Measurements from ENCODE around the gene MAGEA9.
"Not testable (repeated sequence)": the region's sequence is repeated elsewhere in the genome, so short reads cannot be mapped to it uniquely, and the experiment has no call there.

MAGEA9 gene

GRCh38 chrX:149819371-149819770, 37.6 kb downstream of the MAGEA9 start:
- no peak overlapping the region for H3K9ac ChIP-seq (ENCODE audit: low read length)
- no peaks in the 10 kb centered on the region for H3K36me3 ChIP-seq (ENCODE audit: control insufficient read depth, insufficient read depth, low read length, severe bottlenecking)
- H3K4me3 ChIP-seq (ENCODE audit: low read length), result no peak overlapping the region
- H3K9me3 ChIP-seq (ENCODE audit: control insufficient read depth, low read length), result peaks cover 9% of the 10 kb centered on the region
- peaks cover 5% of the 10 kb centered on the region for H3K27me3 ChIP-seq (replicated peaks; ENCODE audit: control insufficient read depth, insufficient read depth, low read length)
- H3K4me1 ChIP-seq (ENCODE audit: control insufficient read depth, insufficient read depth, low read length), result no peaks in the 10 kb centered on the region
- DNase-seq (ENCODE audit: low read depth), result no peak

GRCh38 chrX:149825424-149825823, 43.7 kb downstream of the MAGEA9 start:
- no peaks in the 10 kb centered on the region for H3K36me3 ChIP-seq (ENCODE audit: control insufficient read depth, insufficient read depth, low read length, severe bottlenecking)
- H3K4me3 ChIP-seq (ENCODE audit: low read length), result no peak overlapping the region
- peak; percentile 9 for DNase-seq (ENCODE audit: low read depth)
- no peaks in the 10 kb centered on the region for H3K4me1 ChIP-seq (ENCODE audit: control insufficient read depth, insufficient read depth, low read length)
- no peaks in the 10 kb centered on the region for H3K9me3 ChIP-seq (ENCODE audit: control insufficient read depth, low read length)
- no peak overlapping the region for H3K9ac ChIP-seq (ENCODE audit: low read length)
- peaks cover 15% of the 10 kb centered on the region for H3K27me3 ChIP-seq (replicated peaks; ENCODE audit: control insufficient read depth, insufficient read depth, low read length)

- no peaks in the 10 kb centered on the region for H3K4me1 ChIP-seq (ENCODE audit: control insufficient read depth, insufficient read depth, low read length)
- peaks cover 15% of the 10 kb centered on the region for H3K27me3 ChIP-seq (replicated peaks; ENCODE audit: control insufficient read depth, insufficient read depth, low read length)
- no peaks in the 10 kb centered on the region for H3K9me3 ChIP-seq (ENCODE audit: control insufficient read depth, low read length)
- no peak overlapping the region for H3K9ac ChIP-seq (ENCODE audit: low read length)
- H3K4me3 ChIP-seq (ENCODE audit: low read length), result no peak overlapping the region
- no peak for DNase-seq (ENCODE audit: low read depth)
- no peaks in the 10 kb centered on the region for H3K36me3 ChIP-seq (ENCODE audit: control insufficient read depth, insufficient read depth, low read length, severe bottlenecking)
Observed at GRCh38 chrX:149827254-149827653, 45.5 kb downstream of the MAGEA9 start.

GRCh38 chrX:149829751-149830191, 48.0 kb downstream of the MAGEA9 start:
- Histone ChIP-seq H3K27me3 (replicated peaks; ENCODE audit: control insufficient read depth, insufficient read depth, low read length) (peaks cover 15% of the 10 kb centered on the region), H3K9ac (ENCODE audit: low read length) (peak overlapping the region; percentile 51), H3K4me1 (ENCODE audit: control insufficient read depth, insufficient read depth, low read length) (no peaks in the 10 kb centered on the region), H3K4me3 (ENCODE audit: low read length) (no peak overlapping the region), H3K36me3 (ENCODE audit: control insufficient read depth, insufficient read depth, low read length, severe bottlenecking) (no peaks in the 10 kb centered on the region), H3K9me3 (ENCODE audit: control insufficient read depth, low read length) (no peaks in the 10 kb centered on the region)
- DNase-seq (ENCODE audit: low read depth), result peak; percentile 22

- Histone ChIP-seq H3K9ac (ENCODE audit: low read length) (peak overlapping the region; percentile 51), H3K9me3 (ENCODE audit: control insufficient read depth, low read length) (no peaks in the 10 kb centered on the region), H3K27me3 (replicated peaks; ENCODE audit: control insufficient read depth, insufficient read depth, low read length) (peaks cover 16% of the 10 kb centered on the region), H3K36me3 (ENCODE audit: control insufficient read depth, insufficient read depth, low read length, severe bottlenecking) (no peaks in the 10 kb centered on the region), H3K4me1 (ENCODE audit: control insufficient read depth, insufficient read depth, low read length) (no peaks in the 10 kb centered on the region), H3K4me3 (ENCODE audit: low read length) (peak overlapping the region; percentile 62)
- peak; percentile 60 for DNase-seq (ENCODE audit: low read depth)
Observed at GRCh38 chrX:149830192-149830873, 48.6 kb downstream of the MAGEA9 start.

- no peaks in the 10 kb centered on the region for H3K4me1 ChIP-seq (ENCODE audit: control insufficient read depth, insufficient read depth, low read length)
- no peak overlapping the region for H3K9ac ChIP-seq (ENCODE audit: low read length)
- no peak overlapping the region for H3K4me3 ChIP-seq (ENCODE audit: low read length)
- no peaks in the 10 kb centered on the region for H3K9me3 ChIP-seq (ENCODE audit: control insufficient read depth, low read length)
- H3K27me3 ChIP-seq (replicated peaks; ENCODE audit: control insufficient read depth, insufficient read depth, low read length), result peaks cover 16% of the 10 kb centered on the region
- DNase-seq (ENCODE audit: low read depth), result no peak
- H3K36me3 ChIP-seq (ENCODE audit: control insufficient read depth, insufficient read depth, low read length, severe bottlenecking), result no peaks in the 10 kb centered on the region
Observed at GRCh38 chrX:149831473-149831872, 49.7 kb downstream of the MAGEA9 start.

GRCh38 chrX:149836728-149837127, 55.0 kb downstream of the MAGEA9 start:
- not testable (repeated sequence) for H3K27me3 ChIP-seq (replicated peaks; ENCODE audit: control insufficient read depth, insufficient read depth, low read length); H3K9ac ChIP-seq (ENCODE audit: low read length); H3K9me3 ChIP-seq (ENCODE audit: control insufficient read depth, low read length); H3K36me3 ChIP-seq (ENCODE audit: control insufficient read depth, insufficient read depth, low read length, severe bottlenecking); H3K4me1 ChIP-seq (ENCODE audit: control insufficient read depth, insufficient read depth, low read length); DNase-seq (ENCODE audit: low read depth); H3K4me3 ChIP-seq (ENCODE audit: low read length)

- H3K27me3 ChIP-seq (replicated peaks; ENCODE audit: control insufficient read depth, insufficient read depth, low read length), result peaks cover 7% of the 10 kb centered on the region
- H3K9me3 ChIP-seq (ENCODE audit: control insufficient read depth, low read length), result no peaks in the 10 kb centered on the region
- H3K4me3 ChIP-seq (ENCODE audit: low read length), result no peak overlapping the region
- no peak overlapping the region for H3K9ac ChIP-seq (ENCODE audit: low read length)
- H3K4me1 ChIP-seq (ENCODE audit: control insufficient read depth, insufficient read depth, low read length), result no peaks in the 10 kb centered on the region
- no peak for DNase-seq (ENCODE audit: low read depth)
- H3K36me3 ChIP-seq (ENCODE audit: control insufficient read depth, insufficient read depth, low read length, severe bottlenecking), result no peaks in the 10 kb centered on the region
Observed at GRCh38 chrX:149837167-149837566, 55.4 kb downstream of the MAGEA9 start.
